K562 (cell line): ENCODE results near the gene N4BP2. TPM values are rescaled to one million over a fixed set of nuclear protein-coding genes. Genes with fewer than 3 reads are reported as not detected.
A peak's percentile ranks its signal among the peaks of the same experiment; 100 is the strongest.

Experiments
- BRD4 ChIP-seq: fragments of 200-600 bp; sonication (generic); IDR thresholded peaks from 2 replicates; pipeline ENCODE4 v1.6.1; 2017; ENCODE audit warnings: inconsistent platforms
- CHD4 ChIP-seq: fragments of 200-600 bp; sonication (generic); IDR thresholded peaks from 3 replicates; pipeline ENCODE4 v1.6.1; 2012; ENCODE audit warnings: low read depth, mild to moderate bottlenecking, mixed read lengths, low read length, inconsistent platforms; ENCODE audit not compliant: insufficient read depth, insufficient replicate concordance, poor library complexity, severe bottlenecking
- FUS ChIP-seq: fragments of 200-400 bp; formaldehyde crosslinking; optimal IDR thresholded peaks from 2 replicates; pipeline ENCODE3; 2017; ENCODE audit warnings: low read depth, low read length
- IRF2 ChIP-seq: sonication (generic); formaldehyde crosslinking; IDR thresholded peaks from 2 replicates; pipeline ENCODE4 v1.8.1; 2022; ENCODE audit warnings: mild to moderate bottlenecking, missing genetic modification reagents
- MYBL2 ChIP-seq, 2 experiments: fragments of 450-650 bp in 1 of 2; sonication (generic) in 1 of 2; formaldehyde crosslinking in 1 of 2; IDR thresholded peaks; 2 replicates each; pipeline versions ENCODE4 v1.6.1 to v1.8.1; 2017 to 2022; ENCODE audit warnings: borderline replicate concordance in 1 of 2, inconsistent platforms in 1 of 2, low read depth in 1 of 2, mild to moderate bottlenecking in 1 of 2, missing genetic modification reagents in 1 of 2, moderate library complexity in 1 of 2
- NCOA6 ChIP-seq: fragments of 450-650 bp; IDR thresholded peaks from 2 replicates; pipeline ENCODE4 v1.6.1; 2017; ENCODE audit warnings: mild to moderate bottlenecking
- NR3C1 ChIP-seq: sonication (generic); formaldehyde crosslinking; IDR thresholded peaks from 2 replicates; pipeline ENCODE4 v1.8.1; 2022; ENCODE audit warnings: missing genetic modification reagents
- PHB ChIP-seq: fragments of 250-450 bp; sonication (Bioruptor Pico); IDR thresholded peaks from 2 replicates; pipeline ENCODE4 v1.5.0; 2021
- TGIF2 ChIP-seq: sonication (generic); formaldehyde crosslinking; IDR thresholded peaks from 2 replicates; pipeline ENCODE4 v1.8.1; 2022; ENCODE audit warnings: mild to moderate bottlenecking, missing genetic modification reagents, moderate library complexity
- YY1 ChIP-seq, 3 experiments: IDR thresholded peaks; 2 replicates each; pipeline ENCODE4 v1.6.1; 2011; ENCODE audit warnings: low read length in 2 of 3, mild to moderate bottlenecking in 2 of 3, moderate library complexity in 2 of 3, borderline replicate concordance in 1 of 3, control low read depth in 1 of 3, low read depth in 1 of 3; ENCODE audit not compliant: insufficient read depth in 3 of 3, insufficient replicate concordance in 2 of 3, control insufficient read depth in 1 of 3, insufficient read length in 1 of 3; ENCODE audit errors: extremely low read depth in 1 of 3
- polyA plus RNA-seq, 8 experiments: library from polyadenylated mRNA; depleted of rRNA in 4 of 8; stranded (reverse) in 5 of 8; unstranded in 3 of 8; fragments of >200 nt; fragmentation: Nextera tagmentation in 2 of 8; fragmentation: Illumina TruSeq in 1 of 8; extraction: Ambion mirVana in 2 of 8; extraction: Trizol in 1 of 8; gene quantifications; 2 replicates each; pipeline versions ENCODE4 v1.2.1 to v1.2.3, GENCODE V29; 2011 to 2014; ENCODE audit warnings: inconsistent platforms in 1 of 8, missing spikeins in 1 of 8
- total RNA-seq, 7 experiments: library from RNA; depleted of rRNA in 6 of 7; stranded (reverse); fragments of >200 nt in 6 of 7; fragmentation: Illumina TruSeq in 2 of 7; extraction: Trizol in 2 of 7; gene quantifications; 2 replicates each; pipeline versions ENCODE4 v1.2.1 to v1.2.3, GENCODE V29; 2011 to 2021; ENCODE audit warnings: low replicate concordance in 1 of 7
- TF ChIP-seq, protein P1 (sequence below): fragments of 450-650 bp; IDR thresholded peaks from 2 replicates; pipeline ENCODE4 v1.6.1; 2016; ENCODE audit warnings: low read depth
- TF ChIP-seq, protein P2 (sequence below): conservative IDR thresholded peaks from 2 replicates; pipeline ENCODE4 v1.6.1; 2011; ENCODE audit warnings: low read depth, mild to moderate bottlenecking, low read length; ENCODE audit not compliant: control insufficient read depth
- TF ChIP-seq, protein P3 (sequence below): fragments of 250-450 bp; sonication (Bioruptor Pico); IDR thresholded peaks from 2 replicates; pipeline ENCODE4 v1.4.0; 2020; ENCODE audit warnings: mild to moderate bottlenecking

N4BP2 gene
- total and polyA plus RNA-seq, 9 of the 15 experiments (the other 6 are each of a cell fraction or from before 2014, with no cell fraction given) = 2.7 to 12.6 (median 7.6) TPM

DNA sequence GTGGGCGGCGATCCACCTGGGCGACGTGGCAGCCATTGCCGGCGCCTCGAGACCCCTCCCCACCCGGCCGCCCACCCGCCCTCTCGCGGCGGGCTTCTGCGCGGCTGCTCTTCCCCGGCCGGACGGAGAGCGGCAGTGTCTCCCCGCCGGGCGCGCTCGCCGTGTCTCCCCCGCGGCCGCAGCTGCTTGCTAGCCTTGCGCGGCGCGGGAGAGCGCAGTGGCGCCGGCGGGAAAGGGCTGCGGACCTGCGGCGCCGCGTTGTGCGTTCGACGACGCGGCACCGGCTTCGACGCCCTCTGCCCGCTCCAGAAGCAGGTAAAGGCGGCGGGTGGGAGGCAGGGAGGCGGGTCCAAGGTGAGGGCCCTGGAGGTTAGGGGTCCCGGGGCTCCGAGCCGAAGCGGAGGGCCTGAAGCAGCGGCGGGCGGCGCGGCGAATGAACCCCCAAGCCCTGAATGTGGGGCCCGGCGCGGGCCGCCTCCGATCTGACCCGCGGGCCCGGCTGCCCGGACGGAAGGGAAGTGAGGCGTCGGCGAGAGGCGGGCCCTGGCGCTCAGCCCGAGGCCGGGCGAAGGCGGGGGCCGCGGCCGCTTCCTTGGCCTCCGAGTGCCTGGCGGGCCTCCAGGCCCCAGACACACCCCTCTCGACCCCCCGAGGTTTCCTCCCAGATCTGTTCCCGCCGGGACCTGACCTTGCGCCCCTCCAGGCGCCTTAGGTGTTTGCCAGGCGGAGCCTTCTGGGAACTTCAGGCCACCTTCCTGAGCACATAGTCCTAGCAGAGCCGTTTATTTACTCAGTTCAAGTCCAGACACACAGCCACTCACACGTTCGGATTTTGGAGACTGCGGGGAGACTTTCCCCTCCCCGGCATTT, at the start of gene N4BP2 (continued):
- TF ChIP-seq, protein P1, sequence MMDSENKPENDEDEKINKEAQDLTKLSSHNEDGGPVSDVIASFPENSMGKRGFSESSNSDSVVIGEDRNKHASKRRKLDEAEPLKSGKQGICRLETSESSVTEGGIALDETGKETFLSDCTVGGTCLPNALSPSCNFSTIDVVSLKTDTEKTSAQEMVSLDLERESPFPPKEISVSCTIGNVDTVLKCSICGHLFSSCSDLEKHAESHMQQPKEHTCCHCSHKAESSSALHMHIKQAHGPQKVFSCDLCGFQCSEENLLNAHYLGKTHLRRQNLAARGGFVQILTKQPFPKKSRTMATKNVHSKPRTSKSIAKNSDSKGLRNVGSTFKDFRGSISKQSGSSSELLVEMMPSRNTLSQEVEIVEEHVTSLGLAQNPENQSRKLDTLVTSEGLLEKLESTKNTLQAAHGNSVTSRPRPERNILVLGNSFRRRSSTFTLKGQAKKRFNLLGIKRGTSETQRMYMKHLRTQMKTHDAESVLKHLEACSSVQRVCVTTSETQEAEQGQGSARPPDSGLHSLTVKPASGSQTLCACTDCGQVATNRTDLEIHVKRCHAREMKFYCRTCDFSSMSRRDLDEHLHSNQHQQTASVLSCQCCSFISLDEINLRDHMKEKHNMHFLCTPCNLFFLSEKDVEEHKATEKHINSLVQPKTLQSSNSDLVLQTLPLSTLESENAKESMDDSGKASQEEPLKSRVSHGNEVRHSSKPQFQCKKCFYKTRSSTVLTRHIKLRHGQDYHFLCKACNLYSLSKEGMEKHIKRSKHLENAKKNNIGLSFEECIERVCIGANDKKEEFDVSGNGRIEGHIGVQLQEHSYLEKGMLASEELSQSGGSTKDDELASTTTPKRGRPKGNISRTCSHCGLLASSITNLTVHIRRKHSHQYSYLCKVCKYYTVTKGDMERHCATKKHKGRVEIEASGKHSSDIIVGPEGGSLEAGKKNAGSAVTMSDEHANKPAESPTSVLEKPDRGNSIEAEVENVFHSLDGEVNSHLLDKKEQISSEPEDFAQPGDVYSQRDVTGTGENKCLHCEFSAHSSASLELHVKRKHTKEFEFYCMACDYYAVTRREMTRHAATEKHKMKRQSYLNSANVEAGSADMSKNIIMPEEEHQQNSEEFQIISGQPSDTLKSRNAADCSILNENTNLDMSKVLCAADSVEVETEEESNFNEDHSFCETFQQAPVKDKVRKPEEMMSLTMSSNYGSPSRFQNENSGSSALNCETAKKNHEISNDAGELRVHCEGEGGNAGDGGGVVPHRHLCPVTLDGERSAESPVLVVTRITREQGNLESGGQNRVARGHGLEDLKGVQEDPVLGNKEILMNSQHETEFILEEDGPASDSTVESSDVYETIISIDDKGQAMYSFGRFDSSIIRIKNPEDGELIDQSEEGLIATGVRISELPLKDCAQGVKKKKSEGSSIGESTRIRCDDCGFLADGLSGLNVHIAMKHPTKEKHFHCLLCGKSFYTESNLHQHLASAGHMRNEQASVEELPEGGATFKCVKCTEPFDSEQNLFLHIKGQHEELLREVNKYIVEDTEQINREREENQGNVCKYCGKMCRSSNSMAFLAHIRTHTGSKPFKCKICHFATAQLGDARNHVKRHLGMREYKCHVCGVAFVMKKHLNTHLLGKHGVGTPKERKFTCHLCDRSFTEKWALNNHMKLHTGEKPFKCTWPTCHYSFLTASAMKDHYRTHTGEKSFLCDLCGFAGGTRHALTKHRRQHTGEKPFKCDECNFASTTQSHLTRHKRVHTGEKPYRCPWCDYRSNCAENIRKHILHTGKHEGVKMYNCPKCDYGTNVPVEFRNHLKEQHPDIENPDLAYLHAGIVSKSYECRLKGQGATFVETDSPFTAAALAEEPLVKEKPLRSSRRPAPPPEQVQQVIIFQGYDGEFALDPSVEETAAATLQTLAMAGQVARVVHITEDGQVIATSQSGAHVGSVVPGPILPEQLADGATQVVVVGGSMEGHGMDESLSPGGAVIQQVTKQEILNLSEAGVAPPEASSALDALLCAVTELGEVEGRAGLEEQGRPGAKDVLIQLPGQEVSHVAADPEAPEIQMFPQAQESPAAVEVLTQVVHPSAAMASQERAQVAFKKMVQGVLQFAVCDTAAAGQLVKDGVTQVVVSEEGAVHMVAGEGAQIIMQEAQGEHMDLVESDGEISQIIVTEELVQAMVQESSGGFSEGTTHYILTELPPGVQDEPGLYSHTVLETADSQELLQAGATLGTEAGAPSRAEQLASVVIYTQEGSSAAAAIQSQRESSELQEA = 0 out of 2 replicates have a peak, but pooled peaks have one; percentile 12
- peak; percentile 87; the same call in 1 of the 2 replicates for TF ChIP-seq TGIF2
- TF ChIP-seq, protein P2, sequence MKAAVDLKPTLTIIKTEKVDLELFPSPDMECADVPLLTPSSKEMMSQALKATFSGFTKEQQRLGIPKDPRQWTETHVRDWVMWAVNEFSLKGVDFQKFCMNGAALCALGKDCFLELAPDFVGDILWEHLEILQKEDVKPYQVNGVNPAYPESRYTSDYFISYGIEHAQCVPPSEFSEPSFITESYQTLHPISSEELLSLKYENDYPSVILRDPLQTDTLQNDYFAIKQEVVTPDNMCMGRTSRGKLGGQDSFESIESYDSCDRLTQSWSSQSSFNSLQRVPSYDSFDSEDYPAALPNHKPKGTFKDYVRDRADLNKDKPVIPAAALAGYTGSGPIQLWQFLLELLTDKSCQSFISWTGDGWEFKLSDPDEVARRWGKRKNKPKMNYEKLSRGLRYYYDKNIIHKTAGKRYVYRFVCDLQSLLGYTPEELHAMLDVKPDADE = peak; percentile 74; the same call in 1 of the 2 replicates
- TF ChIP-seq MYBL2 (IDR thresholded peaks at IDR 0.05; ENCODE audit: low read depth) = no peak
- peak; percentile 61; the same call in 1 of the 2 replicates for TF ChIP-seq MYBL2 (CRISPR knock-in tag; IDR thresholded peaks at IDR 0.05; ENCODE audit: borderline replicate concordance)
- TF ChIP-seq NR3C1 (CRISPR knock-in tag) = peak; percentile 96
- peak; percentile 96 for TF ChIP-seq FUS
- TF ChIP-seq CHD4 = no peak
- 0 out of 2 replicates have a peak, but pooled peaks have one; percentile 43 for TF ChIP-seq IRF2 (CRISPR knock-in tag)
- TF ChIP-seq PHB = 0 out of 2 replicates have a peak, but pooled peaks have one; percentile 11
- TF ChIP-seq YY1 (IDR thresholded peaks at IDR 0.05; ENCODE audit: borderline replicate concordance in 1 of 3, control insufficient read depth in 1 of 3, extremely low read depth in 1 of 3, insufficient read depth in 3 of 3, insufficient read length in 1 of 3, insufficient replicate concordance in 2 of 3, low read depth in 1 of 3, low read length in 2 of 3) = peak in 2 of 3 experiments; percentile 80 to 84
- TF ChIP-seq, protein P3, sequence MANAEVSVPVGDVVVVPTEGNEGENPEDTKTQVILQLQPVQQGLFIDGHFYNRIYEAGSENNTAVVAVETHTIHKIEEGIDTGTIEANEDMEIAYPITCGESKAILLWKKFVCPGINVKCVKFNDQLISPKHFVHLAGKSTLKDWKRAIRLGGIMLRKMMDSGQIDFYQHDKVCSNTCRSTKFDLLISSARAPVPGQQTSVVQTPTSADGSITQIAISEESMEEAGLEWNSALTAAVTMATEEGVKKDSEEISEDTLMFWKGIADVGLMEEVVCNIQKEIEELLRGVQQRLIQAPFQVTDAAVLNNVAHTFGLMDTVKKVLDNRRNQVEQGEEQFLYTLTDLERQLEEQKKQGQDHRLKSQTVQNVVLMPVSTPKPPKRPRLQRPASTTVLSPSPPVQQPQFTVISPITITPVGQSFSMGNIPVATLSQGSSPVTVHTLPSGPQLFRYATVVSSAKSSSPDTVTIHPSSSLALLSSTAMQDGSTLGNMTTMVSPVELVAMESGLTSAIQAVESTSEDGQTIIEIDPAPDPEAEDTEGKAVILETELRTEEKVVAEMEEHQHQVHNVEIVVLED = peak; percentile 60
- peak; percentile 87 for TF ChIP-seq NCOA6
- peak; percentile 79; the same call in 1 of the 2 replicates for TF ChIP-seq BRD4
